HG02852 (cell line): ENCODE measurements around the gene MXRA8.
"Not testable (repeated sequence)": the region's sequence is repeated elsewhere in the genome, so short reads cannot be mapped to it uniquely, and the experiment has no call there.

Experiments used
- ATAC-seq: cut with Tn5 transposase; IDR thresholded peaks from one replicate; pipeline ENCODE4 v1.9.1; 2021; ENCODE audit warnings: mild to moderate bottlenecking, moderate library complexity; ENCODE audit not compliant: unreplicated experiment

The MXRA8 gene

DNA sequence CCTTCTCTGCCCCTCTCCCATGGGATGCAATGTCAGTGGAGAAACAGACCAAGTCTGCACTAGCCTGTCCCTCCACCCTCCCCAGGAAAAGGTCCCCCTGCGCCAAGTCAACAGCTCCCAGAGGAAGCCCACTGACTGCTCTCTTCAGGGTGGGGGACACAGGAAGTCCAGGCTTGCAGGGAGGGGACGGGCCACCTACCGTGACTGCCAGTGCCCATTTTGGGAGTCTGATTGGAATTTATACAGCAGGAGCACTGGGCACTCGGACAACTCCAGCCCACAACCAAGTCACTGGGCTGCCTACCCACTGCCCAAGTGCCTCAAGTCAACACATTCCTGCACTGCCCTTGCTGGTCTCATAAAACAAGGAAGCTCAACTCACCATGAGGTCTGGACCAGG is 34.7 kb upstream of the MXRA8 start:
- no peak for ATAC-seq

DNA sequence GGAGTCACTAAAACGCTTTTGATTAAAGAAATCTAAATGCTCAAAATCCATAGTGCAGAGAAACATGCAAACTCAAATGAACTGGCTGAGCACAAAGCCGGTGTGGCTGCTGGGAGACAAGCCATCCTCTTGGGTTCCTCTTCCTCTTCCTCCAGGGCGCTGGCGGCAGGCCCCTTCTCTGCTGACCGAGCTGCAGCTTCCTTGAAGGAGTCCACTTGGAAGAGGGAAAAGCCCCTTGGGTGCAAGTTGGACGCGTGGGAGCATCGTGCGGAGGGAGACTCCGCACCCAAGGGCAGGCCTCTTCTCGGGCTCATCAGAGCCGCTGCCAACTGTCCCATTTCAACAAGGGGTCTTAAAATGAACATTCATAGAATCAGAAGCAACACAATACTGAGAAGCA is 32.9 kb upstream of the MXRA8 start:
- no peak for ATAC-seq

DNA sequence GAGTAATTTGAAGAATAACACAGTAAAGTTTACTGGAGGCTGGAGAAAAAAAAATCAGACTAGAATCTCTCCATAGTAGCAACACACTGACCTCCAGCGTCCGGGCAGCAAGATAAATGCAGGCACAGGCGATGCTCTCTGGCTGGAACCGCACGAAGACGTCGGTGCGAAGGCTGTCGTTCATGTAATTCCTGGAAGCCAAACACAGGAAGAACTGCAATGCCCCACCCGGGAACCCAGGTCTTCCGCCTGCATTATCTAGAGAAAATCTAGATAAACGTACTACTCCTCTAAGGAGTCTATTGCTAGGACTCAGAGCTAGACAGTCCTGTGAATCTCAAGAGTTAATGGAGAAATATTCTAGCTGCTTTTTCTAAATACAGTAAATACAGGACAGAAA is 32.3 kb upstream of the MXRA8 start:
- ATAC-seq = no peak

DNA sequence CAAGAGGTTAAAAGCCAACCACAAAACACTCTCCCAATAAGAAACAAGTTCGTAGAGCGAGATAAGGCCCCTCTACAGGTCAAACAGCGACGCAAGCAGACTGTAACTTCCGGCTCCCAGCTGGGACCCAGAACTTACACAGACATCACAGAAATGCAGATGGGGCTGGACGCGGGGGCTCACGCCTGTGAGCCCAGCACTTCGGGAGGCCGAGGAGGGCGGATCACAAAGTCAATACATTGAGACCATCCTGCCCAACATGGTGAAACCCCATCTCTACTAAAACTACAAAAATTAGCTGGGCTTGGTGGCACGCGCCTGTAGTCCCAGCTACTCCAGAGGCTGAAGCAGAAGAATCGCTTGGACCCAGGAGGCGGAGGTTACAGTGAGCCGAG is 29.7 kb upstream of the MXRA8 start:
- ATAC-seq = no peak

DNA sequence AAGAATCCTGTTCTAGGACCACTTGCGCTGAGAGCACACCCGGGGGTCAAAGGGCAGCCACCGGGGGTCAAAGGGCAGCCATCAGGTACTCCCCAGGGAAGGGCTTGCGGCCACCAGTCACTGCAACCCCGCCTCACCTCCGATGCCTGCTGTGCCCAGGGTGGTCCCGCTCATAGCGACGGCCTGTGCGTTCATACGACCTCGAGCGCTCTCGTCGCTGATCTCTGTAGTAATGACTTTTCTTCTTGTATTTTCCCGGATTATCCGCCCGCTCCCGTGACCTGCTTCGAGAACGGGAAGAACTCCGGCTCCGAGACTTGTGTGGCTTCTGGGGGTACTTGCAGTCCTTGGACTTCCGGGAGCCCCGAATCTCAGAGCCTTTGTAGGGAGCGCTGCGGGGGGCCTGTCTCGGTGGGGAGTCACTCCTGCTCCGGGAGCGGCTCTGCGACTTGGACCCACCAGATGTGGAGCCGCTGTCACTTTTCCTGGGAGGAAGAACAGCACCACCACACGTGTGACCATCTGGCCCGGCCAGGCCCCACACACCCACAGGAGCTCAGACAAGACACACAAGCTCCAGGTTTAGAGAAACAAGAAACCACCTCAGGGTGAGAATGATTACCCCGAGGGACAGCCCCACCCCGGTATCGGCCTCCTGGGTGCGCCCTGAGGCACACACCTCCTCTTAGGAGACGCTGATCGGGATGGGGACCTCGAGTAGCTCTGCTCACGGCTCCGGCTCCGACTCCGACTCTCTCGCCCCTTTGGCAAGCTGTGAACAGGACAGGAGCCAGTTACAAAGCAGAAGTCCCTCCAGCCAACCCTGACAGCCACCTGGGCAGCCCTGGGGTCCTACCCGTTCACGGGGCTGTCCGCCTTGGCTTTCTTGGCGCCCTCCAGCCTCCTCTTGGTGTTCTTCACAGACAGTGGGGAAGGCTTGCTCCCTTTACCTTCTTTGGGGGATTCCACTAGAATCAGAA is 29.0 kb upstream of the MXRA8 start:
- no peak for ATAC-seq

DNA sequence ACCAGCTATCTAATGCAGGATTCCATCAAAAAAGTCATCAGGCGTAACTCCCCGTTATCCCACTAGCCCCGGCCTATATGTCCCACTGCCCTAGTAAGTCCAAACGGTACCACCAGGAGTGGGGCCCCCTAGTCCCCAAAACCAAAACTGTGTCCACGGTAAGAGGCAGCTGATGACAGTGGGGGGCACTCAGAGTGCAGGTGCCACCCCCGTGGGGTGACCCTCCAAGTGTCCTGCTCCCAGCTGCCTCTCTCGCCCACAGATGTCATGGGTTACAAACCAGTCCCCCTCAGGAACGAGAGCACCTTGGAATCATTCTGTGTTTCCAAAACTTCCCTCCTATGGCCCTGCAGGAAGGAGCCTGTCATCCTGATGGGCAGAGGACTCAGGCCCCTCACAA is 27.6 kb upstream of the MXRA8 start:
- no peak for ATAC-seq

DNA sequence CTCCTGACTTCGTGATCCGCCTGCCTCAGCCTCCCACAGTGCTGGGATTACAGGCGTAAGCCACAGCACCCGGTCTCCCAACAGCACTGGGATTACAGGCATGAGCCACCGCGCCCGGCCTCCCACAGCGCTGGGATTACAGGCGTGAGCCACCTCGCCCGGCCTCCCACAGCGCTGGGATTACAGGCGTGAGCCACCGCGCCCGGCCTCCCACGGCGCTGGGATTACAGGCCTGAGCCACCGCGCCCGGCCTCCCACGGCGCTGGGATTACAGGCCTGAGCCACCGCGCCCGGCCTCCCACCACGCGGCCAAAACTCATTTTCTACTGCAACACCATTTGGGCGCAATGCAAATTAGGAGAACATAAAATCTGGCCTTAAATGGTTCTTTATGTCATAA is 27.0 kb upstream of the MXRA8 start:
- not testable (repeated sequence) for ATAC-seq

DNA sequence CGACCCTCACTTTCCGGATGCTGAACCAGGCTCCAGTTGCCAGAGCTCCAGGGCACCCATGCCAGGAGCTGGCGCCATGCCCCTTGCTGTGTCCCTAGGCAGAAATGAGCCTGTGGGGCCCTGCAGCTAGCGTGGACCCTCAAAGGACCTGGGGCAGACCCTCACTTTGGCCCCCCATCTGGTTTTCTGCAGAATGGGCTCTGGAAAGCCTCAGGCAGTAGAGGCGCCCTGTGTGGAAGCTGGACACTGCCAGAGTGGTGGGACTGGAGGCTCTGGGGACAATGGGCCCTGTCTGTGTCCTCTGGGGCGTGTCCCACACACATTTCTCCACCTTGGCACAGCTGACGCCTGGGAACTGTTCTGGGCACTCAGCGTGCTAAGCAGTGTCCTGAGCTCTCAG is 22.9 kb upstream of the MXRA8 start:
- no peak for ATAC-seq

DNA sequence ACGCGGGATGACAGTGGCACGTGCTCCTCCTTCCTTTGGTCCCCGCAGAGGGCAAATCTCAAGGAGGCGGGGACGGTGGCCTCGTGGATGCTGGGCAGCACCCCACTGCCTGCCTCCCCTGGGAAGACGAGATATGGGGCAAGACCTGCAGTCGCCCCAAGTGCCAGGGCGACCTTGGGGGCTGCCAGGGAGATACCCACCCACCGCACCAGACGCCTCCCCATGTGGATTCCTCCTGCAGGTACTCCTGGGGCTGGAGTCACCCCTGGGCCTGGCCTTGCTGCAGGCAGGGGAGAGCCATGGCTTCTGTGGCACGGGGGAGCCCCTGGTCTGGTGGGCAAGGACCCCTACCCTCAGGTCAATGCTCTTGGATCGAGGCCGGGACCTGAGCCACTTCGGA is 22.5 kb upstream of the MXRA8 start:
- no peak for ATAC-seq

DNA sequence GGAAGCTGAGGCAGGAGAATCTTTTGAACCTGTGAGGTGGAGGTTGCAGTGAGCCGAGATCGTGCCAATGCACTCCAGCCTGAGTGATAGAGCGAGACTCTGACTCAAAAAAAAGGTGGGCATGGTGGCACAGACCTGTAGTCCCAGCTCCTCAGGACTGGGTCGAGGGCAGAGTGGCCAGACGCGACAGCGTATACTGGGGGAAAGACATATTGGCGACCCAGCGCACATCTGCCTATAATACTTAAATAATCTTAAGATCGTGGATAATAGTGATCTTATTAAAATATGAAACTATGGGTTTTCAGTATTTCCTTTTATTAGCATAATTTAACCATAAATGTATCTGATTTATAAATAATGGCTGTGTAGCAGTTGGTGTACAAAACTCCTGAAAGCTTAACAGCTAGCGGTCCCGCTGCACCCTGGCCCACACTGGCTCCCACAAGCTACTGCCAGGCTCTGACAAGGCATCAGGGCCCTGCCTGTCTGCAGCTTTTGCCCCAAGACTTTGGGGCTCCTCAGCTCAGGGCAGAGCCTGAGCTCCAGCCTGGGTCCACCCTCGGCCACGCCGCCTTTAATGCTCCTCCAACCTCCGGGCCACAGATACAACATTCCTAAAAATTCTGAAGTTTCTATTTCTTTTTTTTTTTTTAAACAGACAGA is 19.3 kb upstream of the MXRA8 start:
- no peak for ATAC-seq

DNA sequence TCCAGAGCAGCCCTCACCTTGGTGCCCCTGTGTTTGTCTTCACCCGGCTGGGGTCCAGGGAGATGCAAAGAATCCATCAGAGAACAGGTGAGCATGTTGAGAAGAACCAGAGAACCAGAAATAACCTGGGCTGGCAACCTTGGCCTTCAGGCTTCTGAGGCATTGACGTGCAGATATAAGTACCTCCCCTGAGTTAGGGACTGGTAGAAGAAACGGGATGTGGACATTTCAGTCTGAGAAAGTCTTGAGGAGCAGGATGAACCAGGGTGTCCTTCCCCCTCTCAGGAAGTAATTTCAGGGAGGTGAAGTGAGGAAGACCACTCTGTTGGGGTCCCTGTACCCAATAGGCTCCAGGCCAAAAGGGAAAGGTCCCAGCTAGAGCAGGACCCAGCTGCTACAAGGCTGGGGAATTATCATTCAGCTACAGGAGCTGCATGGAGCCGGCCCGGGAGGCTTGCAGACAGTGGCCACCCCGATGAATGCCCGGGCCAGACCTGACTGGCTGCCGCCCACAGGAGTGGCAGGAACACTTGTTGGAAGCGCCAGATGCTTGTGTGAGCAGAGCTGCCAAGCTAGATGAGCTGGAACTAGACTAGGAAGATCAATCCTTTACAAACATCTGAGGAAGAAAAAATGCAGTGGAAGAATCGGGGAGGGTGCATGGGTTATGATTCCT is 18.3 kb upstream of the MXRA8 start:
- ATAC-seq = no peak

DNA sequence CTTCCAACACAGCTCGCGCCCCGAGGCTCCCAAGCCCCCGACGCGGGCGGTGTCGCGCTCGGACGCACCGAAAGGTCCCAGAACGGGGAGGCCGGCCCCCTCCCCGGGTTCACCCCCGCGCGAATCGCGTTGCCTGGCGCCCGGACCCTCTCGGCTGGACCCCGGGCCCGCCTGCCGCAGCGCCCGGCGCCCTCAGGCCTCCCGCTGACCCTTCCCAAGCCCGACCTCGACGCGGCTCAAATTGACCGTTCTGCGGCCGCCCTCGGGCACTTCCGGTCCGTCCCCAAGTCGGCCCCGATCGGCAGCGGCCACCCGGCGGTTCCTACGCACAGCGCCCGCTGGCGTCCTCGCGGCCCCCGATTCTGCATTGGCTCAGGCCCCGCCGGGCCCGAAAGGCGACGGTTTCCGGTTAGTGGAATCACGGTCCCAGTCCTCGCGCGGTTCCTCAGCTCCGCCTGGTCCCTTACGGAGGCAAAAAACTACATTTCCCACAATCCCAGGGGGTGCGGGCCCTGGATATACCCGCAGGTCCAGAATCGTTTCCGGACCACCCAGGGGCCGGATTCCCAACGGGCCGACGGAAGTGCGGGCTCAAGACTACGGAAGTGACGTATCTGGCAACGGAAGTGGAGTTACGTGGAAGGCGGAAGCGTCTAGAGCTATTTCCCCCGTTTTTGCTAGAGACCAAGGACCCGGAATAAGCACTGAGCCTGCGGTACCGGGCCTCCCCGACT is 16.7 kb upstream of the MXRA8 start, which contains the start of gene AURKAIP1:
TSS of gene AURKAIP1 (minus strand) at position 279 of the 734 bp plus-strand sequence. CDS start 451 bp downstream, outside the sequence.
- peak; percentile 87 for ATAC-seq

DNA sequence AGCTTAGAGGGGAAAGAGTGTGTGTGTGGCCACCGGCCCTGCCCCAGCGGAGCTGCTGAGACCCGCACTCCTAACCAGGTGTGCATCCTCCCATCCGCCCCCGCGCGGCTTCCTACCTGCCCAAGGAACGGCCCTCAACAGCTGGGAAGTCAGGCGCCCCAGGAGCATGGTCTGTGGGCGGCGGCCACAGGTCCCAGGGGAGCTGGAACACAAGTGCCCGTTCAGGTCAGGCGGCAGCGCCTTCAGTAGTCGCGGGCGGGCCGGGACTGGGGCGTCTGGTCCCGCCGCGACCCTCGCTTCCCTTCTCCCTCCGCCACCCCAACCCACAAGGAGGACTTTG is 16.2 kb upstream of the MXRA8 start:
- ATAC-seq = peak; percentile 2

DNA sequence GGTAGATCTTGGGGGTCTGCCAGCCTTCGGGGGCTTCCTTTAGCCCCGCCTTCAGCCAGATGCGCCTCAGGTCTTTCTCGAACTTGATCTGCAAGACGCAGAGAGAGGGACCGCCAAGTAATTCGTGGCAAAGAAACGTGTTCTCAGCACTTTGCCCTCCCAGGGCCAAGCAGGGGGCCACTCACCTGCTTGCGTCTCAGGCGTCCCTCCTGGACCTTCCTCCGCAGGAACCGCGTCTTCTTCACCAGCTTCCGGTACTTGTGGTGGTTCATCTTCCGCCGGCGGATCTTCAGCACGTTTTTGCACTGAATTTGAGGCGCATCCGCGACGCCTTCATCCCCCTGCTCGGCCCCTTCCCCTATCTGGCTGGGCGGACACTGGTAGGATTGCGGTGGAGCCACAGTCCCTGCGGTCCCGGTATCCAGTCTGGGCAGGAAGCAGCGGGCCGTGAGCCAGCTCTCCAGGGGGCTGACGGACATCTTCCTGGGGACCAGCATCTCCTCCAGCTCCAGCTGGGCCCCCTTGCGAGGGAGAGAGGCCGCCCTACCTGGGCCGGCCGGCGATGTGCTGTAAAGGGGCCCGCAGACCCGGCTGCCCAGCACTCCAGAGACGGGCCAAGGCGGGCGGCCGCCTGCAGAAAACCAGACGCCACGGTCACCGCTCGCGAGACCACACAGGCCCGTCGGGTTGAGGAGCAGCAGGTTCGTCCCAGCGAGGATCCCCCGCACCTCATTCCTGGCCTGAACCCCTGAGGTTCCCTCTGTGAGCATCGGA is 15.6 kb upstream of the MXRA8 start:
- ATAC-seq = no peak

DNA sequence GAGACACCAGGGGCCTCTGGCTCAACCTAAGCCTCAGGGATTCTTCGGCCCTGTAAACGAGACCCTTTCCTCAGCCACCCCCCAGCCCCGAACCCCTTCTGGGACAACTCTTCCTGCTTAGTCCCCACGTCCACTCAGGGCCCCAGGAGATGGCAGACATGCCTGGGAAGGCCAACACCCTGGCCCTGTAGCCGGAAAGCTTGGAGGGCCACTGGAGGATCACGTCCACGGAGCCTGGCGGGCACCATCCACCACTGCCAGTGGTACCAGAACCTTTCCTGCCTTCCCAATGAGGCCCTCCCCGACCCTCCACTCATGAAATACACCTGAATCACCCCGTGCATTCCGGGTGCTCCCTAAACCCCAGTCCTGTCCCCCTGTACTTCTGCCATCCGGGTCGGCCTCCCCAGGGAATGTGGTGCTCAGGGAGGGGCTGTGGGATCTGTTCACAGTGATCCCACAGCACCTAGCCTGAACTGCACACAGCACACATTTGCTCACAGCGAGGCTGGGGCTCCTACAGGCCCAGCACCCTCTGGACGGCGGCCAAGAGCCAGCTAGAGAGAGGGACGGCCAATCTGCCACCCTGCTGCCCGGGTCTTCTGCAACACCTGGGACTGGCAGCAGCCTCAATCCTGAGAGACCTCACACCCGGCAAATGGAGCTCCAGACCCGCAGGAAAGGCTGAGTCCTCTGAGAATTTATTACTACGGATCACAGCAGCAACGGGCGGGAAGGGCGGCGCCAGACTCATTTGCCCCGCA is 14.9 kb upstream of the MXRA8 start:
- no peak for ATAC-seq

DNA sequence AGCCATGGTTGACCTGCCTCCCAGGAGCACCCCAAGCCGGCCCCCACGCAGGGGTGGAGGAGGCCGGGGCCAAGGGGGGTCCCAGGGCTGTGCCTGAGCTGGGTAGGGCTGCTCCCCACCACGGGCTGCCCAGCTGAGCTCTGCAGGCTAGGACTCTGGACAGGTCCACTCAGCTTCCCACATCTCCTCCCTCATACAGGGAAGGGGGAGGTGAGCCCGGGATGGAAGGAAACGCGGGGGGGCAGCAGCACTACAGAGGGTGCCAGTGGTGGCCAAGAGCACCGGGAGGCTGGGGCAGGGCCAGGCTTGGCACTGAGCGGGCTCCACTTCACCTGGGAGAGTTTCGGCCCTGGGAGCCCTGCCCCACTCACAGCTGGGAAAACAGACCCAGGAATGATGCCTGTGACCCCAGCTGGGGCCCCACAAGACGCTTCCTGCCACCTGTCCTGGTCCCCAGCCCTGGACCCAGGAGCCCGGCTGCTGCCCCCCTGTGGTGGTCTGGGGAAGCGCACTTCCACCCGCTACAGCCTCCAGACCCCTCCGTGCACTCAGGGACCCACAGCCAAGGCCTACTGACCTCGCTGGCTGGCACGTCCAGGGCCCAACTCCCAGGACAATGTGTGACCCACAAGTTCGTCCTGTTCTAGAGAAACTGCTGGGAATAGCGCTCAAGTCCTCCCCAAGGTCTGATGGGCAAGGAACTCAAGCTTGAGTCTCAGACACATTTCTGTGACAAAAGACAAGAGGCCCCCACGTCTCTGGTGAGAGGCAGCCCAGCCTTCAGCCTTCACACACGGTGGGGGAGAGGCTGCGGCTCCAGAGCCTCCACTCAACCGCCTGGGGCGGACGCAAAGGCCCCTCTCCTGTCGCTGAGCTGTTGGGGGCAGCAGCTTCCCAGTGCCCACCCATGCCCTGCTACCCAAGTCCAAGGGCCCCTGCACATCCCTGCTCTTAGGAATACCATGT is 13.7 kb upstream of the MXRA8 start:
- no peak for ATAC-seq

DNA sequence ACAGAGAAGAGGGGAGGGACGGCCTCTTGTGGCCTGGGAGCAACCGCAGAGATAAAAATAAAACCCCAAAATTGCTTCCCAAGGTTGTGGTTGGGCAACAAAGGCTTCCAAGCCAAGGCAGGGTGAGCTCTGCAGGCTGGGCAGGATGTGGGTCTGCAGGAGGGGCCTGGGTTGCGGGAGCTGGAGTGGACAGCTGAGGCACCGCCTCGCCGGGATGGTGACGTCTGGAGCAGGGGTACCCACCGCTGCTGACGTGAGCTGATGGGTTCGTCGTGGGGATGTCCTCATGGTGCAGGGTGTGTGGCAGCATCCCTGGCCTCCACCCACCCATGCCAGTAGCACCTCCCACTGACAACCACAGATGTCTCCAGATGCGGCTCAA is 13.0 kb upstream of the MXRA8 start:
- no peak for ATAC-seq

DNA sequence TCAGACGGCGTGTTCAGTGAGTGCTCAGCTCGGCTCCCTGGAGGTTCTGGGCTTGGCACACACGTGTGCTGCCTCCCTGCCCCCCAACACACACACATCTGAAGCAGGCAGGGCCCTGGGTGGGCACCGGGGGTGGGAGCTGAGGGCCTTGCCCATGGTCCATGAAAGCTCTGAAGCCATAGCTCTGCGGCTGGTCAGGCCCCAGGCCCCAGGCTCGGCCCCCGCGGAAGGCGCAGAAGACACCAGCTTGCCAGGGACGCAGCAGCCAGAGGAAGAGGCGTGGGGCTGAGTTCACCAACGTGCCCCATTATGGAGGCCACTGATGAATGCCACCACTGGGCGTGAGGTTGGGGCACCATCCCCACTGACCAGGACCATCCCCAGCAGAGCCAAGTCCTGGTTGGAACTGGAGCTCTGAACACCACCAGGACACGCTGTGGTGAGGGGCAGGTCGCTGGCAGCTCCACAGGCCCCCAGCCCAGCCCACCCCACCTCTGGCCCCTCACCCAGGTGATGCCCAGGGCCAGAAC is 12.5 kb upstream of the MXRA8 start:
- no peak for ATAC-seq
